ENCODE results near the gene FBXO5.
A peak's percentile ranks its signal among the peaks of the same experiment; 100 is the strongest.

DNA sequence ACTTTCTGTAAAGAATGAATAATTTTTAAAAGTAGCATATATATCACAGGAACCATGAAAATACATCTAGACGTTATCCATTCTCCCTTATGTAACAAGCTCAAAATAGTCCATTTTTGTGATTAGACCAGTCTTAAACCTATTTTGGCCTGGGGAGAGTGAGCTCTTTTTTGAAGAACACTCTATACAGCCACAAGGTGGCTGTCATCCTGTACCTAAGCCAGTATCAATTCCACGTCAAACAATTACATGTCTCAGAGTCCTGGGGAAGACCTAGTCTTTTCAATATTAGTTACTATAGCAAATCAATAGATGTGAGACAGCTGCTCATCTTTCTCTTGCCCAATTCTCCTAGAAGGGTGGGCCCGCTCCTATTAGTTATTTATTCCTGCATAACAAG lies 28.4 kb downstream of the FBXO5 start:
- TF ChIP-seq, protein P1, sequence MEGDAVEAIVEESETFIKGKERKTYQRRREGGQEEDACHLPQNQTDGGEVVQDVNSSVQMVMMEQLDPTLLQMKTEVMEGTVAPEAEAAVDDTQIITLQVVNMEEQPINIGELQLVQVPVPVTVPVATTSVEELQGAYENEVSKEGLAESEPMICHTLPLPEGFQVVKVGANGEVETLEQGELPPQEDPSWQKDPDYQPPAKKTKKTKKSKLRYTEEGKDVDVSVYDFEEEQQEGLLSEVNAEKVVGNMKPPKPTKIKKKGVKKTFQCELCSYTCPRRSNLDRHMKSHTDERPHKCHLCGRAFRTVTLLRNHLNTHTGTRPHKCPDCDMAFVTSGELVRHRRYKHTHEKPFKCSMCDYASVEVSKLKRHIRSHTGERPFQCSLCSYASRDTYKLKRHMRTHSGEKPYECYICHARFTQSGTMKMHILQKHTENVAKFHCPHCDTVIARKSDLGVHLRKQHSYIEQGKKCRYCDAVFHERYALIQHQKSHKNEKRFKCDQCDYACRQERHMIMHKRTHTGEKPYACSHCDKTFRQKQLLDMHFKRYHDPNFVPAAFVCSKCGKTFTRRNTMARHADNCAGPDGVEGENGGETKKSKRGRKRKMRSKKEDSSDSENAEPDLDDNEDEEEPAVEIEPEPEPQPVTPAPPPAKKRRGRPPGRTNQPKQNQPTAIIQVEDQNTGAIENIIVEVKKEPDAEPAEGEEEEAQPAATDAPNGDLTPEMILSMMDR (conservative IDR thresholded peaks at IDR 0.05; ENCODE audit: low read length): peak; percentile 36
- TF ChIP-seq EZH2phosphoT487 (IDR thresholded peaks at IDR 0.05; ENCODE audit: borderline replicate concordance): no peak

All from Loucy (cell line).